K562 (cell line): ENCODE measurements around the gene ABHD4. TPM values are rescaled to one million over a fixed set of nuclear protein-coding genes. Genes with fewer than 3 reads are reported as not detected.
A peak's percentile ranks its signal among the peaks of the same experiment; 100 is the strongest.
"Not testable (repeated sequence)": the region's sequence is repeated elsewhere in the genome, so short reads cannot be mapped to it uniquely, and the experiment has no call there.

Source experiments
- ATAC-seq: fragments of 200-7000 bp; cut with Tn5 transposase; 3 replicates; pipeline ENCODE4 v1.9.1; 2020; ENCODE audit warnings: moderate library complexity
- BruUV-seq: library from RNA; stranded (reverse); fragments of 400-500 nt; replicated peaks from 2 replicates; lab custom pipeline; 2021; lab: Mats Ljungman, UMichigan
- CTCF ChIA-PET: fragments of 300-600 bp; formaldehyde crosslinking; extraction: SDS; loops from one replicate; lab custom pipeline; 2021; ENCODE audit warnings: low intra/inter-chr PET ratio; lab: Yijun Ruan, JAX
- POLR2A ChIA-PET: fragments of 300-600, 350-650 bp; sonication (Branson Sonifier 250); formaldehyde crosslinking; extraction: SDS; loops from one replicate; lab custom pipeline; 2021; ENCODE audit warnings: antibody characterized with exemption, inconsistent platforms; lab: Yijun Ruan, JAX
- DNase-seq, 4 experiments: peaks; one replicate each; pipeline versions ENCODE4 v3.0.0 to v3.0.0-alpha.2; 2011 to 2018; ENCODE audit warnings: low spot score in 3 of 4, mixed read lengths in 3 of 4; ENCODE audit errors: extremely low read depth in 1 of 4
- FAIRE-seq: peaks from 2 replicates; lab custom pipeline; 2011; peaks lifted over from hg19 to GRCh38; lab: Jason Lieb, UNC
- H2AFZ ChIP-seq: 2 replicates; pipeline ENCODE4 v1.6.0; 2011; ENCODE audit warnings: low read depth, low read length, control low read depth, inconsistent platforms
- H3K27ac ChIP-seq: fragments of 200-600 bp; 3 replicates; pipeline ENCODE4 v1.8.0; 2011; ENCODE audit warnings: low read depth, mild to moderate bottlenecking, control low read depth, inconsistent platforms, low read length, moderate library complexity, mixed read lengths; ENCODE audit errors: extremely low read depth
- H3K27me3 ChIP-seq, 2 experiments: fragments of 300-600 bp in 1 of 2; 2 replicates in 1 of 2; 3 replicates in 1 of 2; pipeline versions ENCODE4 v1.6.0 to v1.8.0; 2011; ENCODE audit warnings: inconsistent platforms in 2 of 2, low read length in 2 of 2, mild to moderate bottlenecking in 1 of 2, mixed read lengths in 1 of 2, moderate library complexity in 1 of 2; ENCODE audit not compliant: control insufficient read depth in 2 of 2, insufficient read depth in 2 of 2
- H3K36me3 ChIP-seq: fragments of 300-600 bp; 3 replicates; pipeline ENCODE4 v1.8.0; 2011; ENCODE audit warnings: mild to moderate bottlenecking, low read length, inconsistent platforms; ENCODE audit not compliant: control insufficient read depth, insufficient read depth
- H3K4me1 ChIP-seq, 2 experiments: fragments of 200-600 bp in 1 of 2; replicated peaks in 1 of 2; 2 replicates in 1 of 2; 3 replicates in 1 of 2; pipeline versions ENCODE4 v1.5.1 to v1.8.0; 2011; ENCODE audit warnings: inconsistent platforms in 2 of 2, low read length in 2 of 2, mild to moderate bottlenecking in 1 of 2, mixed read lengths in 1 of 2, moderate library complexity in 1 of 2; ENCODE audit not compliant: control insufficient read depth in 2 of 2, insufficient read depth in 2 of 2
- H3K4me2 ChIP-seq: 2 replicates; pipeline ENCODE4 v1.6.1; 2011; ENCODE audit warnings: low read length, control low read depth, inconsistent platforms, mixed read lengths; ENCODE audit not compliant: insufficient read depth
- H3K4me3 ChIP-seq: fragments of 200-600 bp; sonication (generic), shearing (Covaris generic); 2 replicates; pipeline ENCODE4 v1.5.1; 2016; ENCODE audit warnings: control low read depth, inconsistent platforms
- H3K79me2 ChIP-seq: fragments of 200-600 bp; 3 replicates; pipeline ENCODE4 v1.8.0; 2011; ENCODE audit warnings: low read length, inconsistent platforms; ENCODE audit not compliant: control insufficient read depth, insufficient read depth
- H3K9ac ChIP-seq, 2 experiments: 2 replicates each; pipeline versions ENCODE4 v1.6.0 to v1.6.1; 2011; ENCODE audit warnings: low read depth in 2 of 2, low read length in 2 of 2, control low read depth in 1 of 2, inconsistent platforms in 1 of 2, mild to moderate bottlenecking in 1 of 2, mixed read lengths in 1 of 2; ENCODE audit not compliant: insufficient read depth in 1 of 2
- H3K9me1 ChIP-seq: one replicate; pipeline ENCODE4 v1.6.0; 2011; ENCODE audit warnings: inconsistent platforms, mild to moderate bottlenecking, low read length, moderate library complexity; ENCODE audit not compliant: control insufficient read depth, insufficient read depth
- H3K9me3 ChIP-seq: replicated peaks from 2 replicates; pipeline ENCODE4 v1.5.1; 2011; ENCODE audit warnings: low read depth, low read length, inconsistent platforms; ENCODE audit not compliant: control insufficient read depth, insufficient read depth
- H4K20me1 ChIP-seq: replicated peaks from 2 replicates; pipeline ENCODE4 v1.6.1; 2011; ENCODE audit warnings: low read length, inconsistent platforms, mixed read lengths; ENCODE audit not compliant: control insufficient read depth, insufficient read depth
- E4F1 ChIP-seq: fragments of 250-450 bp; sonication (Bioruptor Pico); IDR thresholded peaks from 2 replicates; pipeline ENCODE4 v1.5.0; 2021; ENCODE audit warnings: mild to moderate bottlenecking, borderline replicate concordance
- FOXJ3 ChIP-seq: sonication (generic); formaldehyde crosslinking; IDR thresholded peaks from 2 replicates; pipeline ENCODE4 v1.4.0; 2020; ENCODE audit warnings: mild to moderate bottlenecking, missing genetic modification reagents
- PCBP1 ChIP-seq: fragments of 200-400 bp; formaldehyde crosslinking; IDR thresholded peaks from 2 replicates; pipeline ENCODE4 v1.6.1; 2018; ENCODE audit warnings: mild to moderate bottlenecking, low read depth, low read length; ENCODE audit not compliant: poor library complexity, severe bottlenecking
- PCBP2 ChIP-seq: fragments of 200-400 bp; formaldehyde crosslinking; IDR thresholded peaks from 2 replicates; pipeline ENCODE4 v1.6.1; 2018; ENCODE audit warnings: low read length, low read depth, mild to moderate bottlenecking, moderate library complexity; ENCODE audit not compliant: poor library complexity, severe bottlenecking
- ZBTB43 ChIP-seq: sonication (generic); formaldehyde crosslinking; IDR thresholded peaks from 2 replicates; pipeline ENCODE4 v1.8.0; 2023; ENCODE audit warnings: mild to moderate bottlenecking, missing genetic modification reagents
- WGBS: fragments of 100-300 bp; shearing (Covaris generic); methylation state at CpG from one replicate; pipeline ENCODE4 v1.1.6; 2016; ENCODE audit warnings: low coverage, mixed read lengths; ENCODE audit not compliant: insufficient coverage; ENCODE audit errors: missing lambda C conversion rate; 5-methylcytosine and 5-hydroxymethylcytosine counted together
- in situ Hi-C: fragments of 300-500 bp; cut with MboI; formaldehyde crosslinking; loops from 4 replicates; pipeline ENCODE4 v1.15.0; 2018; ENCODE audit warnings: inconsistent platforms, mixed read lengths
- intact Hi-C: fragments of 100-400 bp; cut with micrococcal nuclease; formaldehyde crosslinking; loops from 2 replicates; pipeline ENCODE4 v1.14.2; 2022
- polyA plus RNA-seq, 8 experiments: library from polyadenylated mRNA; depleted of rRNA in 4 of 8; stranded (reverse) in 5 of 8; unstranded in 3 of 8; fragments of >200 nt; fragmentation: Nextera tagmentation in 2 of 8; fragmentation: Illumina TruSeq in 1 of 8; extraction: Ambion mirVana in 2 of 8; extraction: Trizol in 1 of 8; gene quantifications; 2 replicates each; pipeline versions ENCODE4 v1.2.1 to v1.2.3, GENCODE V29; 2011 to 2014; ENCODE audit warnings: inconsistent platforms in 1 of 8, missing spikeins in 1 of 8
- total RNA-seq, 7 experiments: library from RNA; depleted of rRNA in 6 of 7; stranded (reverse); fragments of >200 nt in 6 of 7; fragmentation: Illumina TruSeq in 2 of 7; extraction: Trizol in 2 of 7; gene quantifications; 2 replicates each; pipeline versions ENCODE4 v1.2.1 to v1.2.3, GENCODE V29; 2011 to 2021; ENCODE audit warnings: low replicate concordance in 1 of 7

ABHD4 gene
- total and polyA plus RNA-seq, 9 of the 15 experiments (the other 6 are each of a cell fraction or from before 2014, with no cell fraction given): 3.6 to 12.0 (median 7.2) TPM

- in situ Hi-C loops, H3K4me1 ChIP-seq, CTCF ChIA-PET, H3K9me1 ChIP-seq, H3K27me3 ChIP-seq, POLR2A ChIA-PET, H2AFZ ChIP-seq, DNase-seq, H3K36me3 ChIP-seq, H3K4me2 ChIP-seq, H3K9ac ChIP-seq, H3K79me2 ChIP-seq, H4K20me1 ChIP-seq, BruUV-seq, ATAC-seq, H3K9me3 ChIP-seq, H3K4me3 ChIP-seq, H3K27ac ChIP-seq, intact Hi-C loops, FAIRE-seq: not testable (repeated sequence)
- WGBS: no CpG with 5 or more reads among the region's 1 CpG
- TF ChIP-seq PCBP2: peak; percentile 33
- TF ChIP-seq PCBP1: peak; percentile 59
These were observed 37.9 kb downstream of the ABHD4 start for GRCh38 chr14:22635980-22636379.

GRCh38 chr14:22640192-22640591, 42.1 kb downstream of the ABHD4 start:
- FAIRE-seq: no peak
- Histone ChIP-seq H3K79me2 (no peaks in the 10 kb centered on the region), H4K20me1 (no peaks in the 10 kb centered on the region), H3K9ac (no peak overlapping the region), H3K4me3 (no peak overlapping the region), H3K4me2 (no peak overlapping the region), H3K4me1 (peaks cover 0 to 2% of the 10 kb centered on the region in 2 experiments; a peak in 2 of 5 replicates), H2AFZ (no peak overlapping the region), H3K9me1 (no peaks in the 10 kb centered on the region), H3K27me3 (no peaks in the 10 kb centered on the region), H3K9me3 (no peaks in the 10 kb centered on the region), H3K36me3 (no peaks in the 10 kb centered on the region), H3K27ac (no peak overlapping the region)
- no TSS peak for BruUV-seq
- ChIA-PET POLR2A (interaction anchor here (0.7 kb wide), 1 partner anchor 28 kb away, joined by 3 read pairs; no protein-coding TSS in a partner anchor), CTCF (no interaction called here)
- ATAC-seq: no peak
- intact Hi-C loops: no loop called here
- no peak for DNase-seq
- in situ Hi-C loops: no loop called here
- TF ChIP-seq ZBTB43 (CRISPR knock-in tag) (no peak), E4F1 (CRISPR knock-in tag) (no peak), FOXJ3 (CRISPR knock-in tag) (no peak)
